Kidney tubule cell (primary cell): ENCODE measurements around the gene HIF3A.
"Not testable (repeated sequence)": the region's sequence is repeated elsewhere in the genome, so short reads cannot be mapped to it uniquely, and the experiment has no call there.

Experiments
- DNase-seq: peaks from one replicate; pipeline ENCODE4 v3.0.0-alpha.2; 2018; ENCODE audit warnings: low spot score

HIF3A gene

GRCh38 chr19:46361915-46362314, 65.1 kb downstream of the HIF3A start:
- no peak for DNase-seq

- DNase-seq = no peak
Measured at GRCh38 chr19:46364359-46364758, 67.5 kb downstream of the HIF3A start.

GRCh38 chr19:46365561-46365960, 68.7 kb downstream of the HIF3A start:
- peak; percentile 52 for DNase-seq

GRCh38 chr19:46366620-46367292, 69.9 kb downstream of the HIF3A start:
- DNase-seq = no peak

- no peak for DNase-seq
Measured at GRCh38 chr19:46367426-46367825, 70.6 kb downstream of the HIF3A start.

- DNase-seq = no peak
Measured at GRCh38 chr19:46368116-46368515, 71.3 kb downstream of the HIF3A start.

- DNase-seq = peak; percentile 65
Measured at GRCh38 chr19:46369817-46370216, 73.0 kb downstream of the HIF3A start.

- DNase-seq = no peak
Measured at GRCh38 chr19:46371371-46371901, 74.6 kb downstream of the HIF3A start.

- DNase-seq = no peak
Measured at GRCh38 chr19:46372901-46373490, 76.2 kb downstream of the HIF3A start.

- peak; percentile 98 for DNase-seq
Measured at GRCh38 chr19:46373491-46374359, 76.9 kb downstream of the HIF3A start.

- no peak for DNase-seq
Measured at GRCh38 chr19:46374536-46375475, 78.0 kb downstream of the HIF3A start.

- DNase-seq = not testable (repeated sequence)
Measured at GRCh38 chr19:46375476-46376067, 78.7 kb downstream of the HIF3A start.

GRCh38 chr19:46376241-46377153, 79.7 kb downstream of the HIF3A start:
- DNase-seq = no peak

GRCh38 chr19:46378268-46378667, 81.4 kb downstream of the HIF3A start:
- DNase-seq = no peak

- DNase-seq = no peak
Measured at GRCh38 chr19:46380690-46381089, 83.8 kb downstream of the HIF3A start.

GRCh38 chr19:46381346-46381745, 84.5 kb downstream of the HIF3A start:
- DNase-seq = no peak

GRCh38 chr19:46381756-46382345, 85.0 kb downstream of the HIF3A start:
- DNase-seq = no peak

- no peak for DNase-seq
Measured at GRCh38 chr19:46383171-46383815, 86.5 kb downstream of the HIF3A start.

GRCh38 chr19:46383846-46384245, 87.0 kb downstream of the HIF3A start:
- no peak for DNase-seq
